ENCODE results near the gene TRIM73.
"Not testable (repeated sequence)": the region's sequence is repeated elsewhere in the genome, so short reads cannot be mapped to it uniquely, and the experiment has no call there.

TRIM73 gene

DNA sequence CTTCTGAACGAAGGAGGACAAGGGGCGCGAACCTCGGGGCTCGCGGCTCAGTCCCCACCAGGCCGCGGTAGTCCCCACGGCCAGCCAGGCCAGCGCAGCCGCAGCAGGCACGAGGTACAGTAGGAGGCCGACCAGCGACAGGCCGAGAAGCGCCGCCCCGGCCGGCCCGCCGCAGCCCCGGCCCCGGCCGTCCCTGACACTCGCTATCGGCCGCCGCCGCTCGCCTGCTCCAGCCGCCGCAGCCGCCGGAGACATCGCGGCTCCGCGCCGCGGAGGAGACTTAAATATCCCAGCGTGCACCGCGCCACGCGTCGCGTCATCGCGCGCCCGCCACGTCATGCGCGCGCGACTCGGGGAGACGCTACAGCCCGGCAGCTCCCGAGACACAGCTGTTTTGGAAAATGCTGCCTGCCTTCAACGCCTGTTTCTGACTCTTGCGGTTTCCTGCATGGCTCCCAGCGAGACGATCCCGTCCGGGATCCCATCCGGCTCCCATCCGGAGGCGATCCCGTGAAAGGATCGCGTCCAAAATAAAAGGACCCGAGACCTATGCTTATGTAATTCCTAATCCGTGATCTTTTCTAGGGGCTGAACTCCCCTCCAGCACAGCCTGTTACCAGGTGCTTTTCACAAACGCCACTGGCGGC lies 47.2 kb downstream of the TRIM73 start:
- H3K9me3 ChIP-seq (ENCODE audit: control insufficient read depth in 2 of 2, low read length in 2 of 2); H3K27me3 ChIP-seq (ENCODE audit: control insufficient read depth in 2 of 2, insufficient read depth in 2 of 2, low read length in 2 of 2); H3K4me1 ChIP-seq (ENCODE audit: control insufficient read depth in 2 of 2, insufficient read depth in 2 of 2, low read length in 2 of 2): not testable (repeated sequence)
- peak overlapping the region; percentile 68 to 69 for H3K4me3 ChIP-seq (ENCODE audit: low read length in 2 of 2)
- peaks cover 15 to 20% of the 10 kb centered on the region in 2 donors for H3K36me3 ChIP-seq (ENCODE audit: control insufficient read depth in 2 of 2, insufficient read depth in 2 of 2, low read length in 2 of 2)
- peak overlapping the region; percentile 58 to 64 for H3K27ac ChIP-seq (ENCODE audit: low read depth in 2 of 2, low read length in 2 of 2)
- peak overlapping the region; percentile 59 to 68 for H3K9ac ChIP-seq (ENCODE audit: low read depth in 1 of 2, low read length in 2 of 2)

DNA sequence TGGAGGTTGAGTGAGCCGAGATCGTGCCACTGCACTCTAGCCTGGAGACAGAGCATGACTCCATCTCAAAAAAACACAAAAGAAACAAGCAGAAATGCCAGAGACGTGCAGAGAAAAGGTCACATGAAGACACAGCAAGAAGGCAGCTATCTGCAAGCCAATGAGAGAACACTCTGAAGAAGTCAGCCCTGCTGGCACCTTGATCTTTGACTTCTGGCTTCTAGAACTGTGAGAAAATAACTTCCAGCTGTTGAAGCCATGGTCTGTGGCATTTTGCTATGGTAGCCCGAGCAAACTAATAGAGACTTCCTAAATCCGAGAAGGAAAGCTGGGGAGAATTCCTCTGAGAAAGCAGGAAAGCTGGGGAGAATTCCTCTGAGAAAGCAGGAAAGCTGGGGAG lies 54.5 kb downstream of the TRIM73 start:
- H3K27ac ChIP-seq (ENCODE audit: low read depth in 2 of 2, low read length in 2 of 2); H3K9ac ChIP-seq (ENCODE audit: low read depth in 1 of 2, low read length in 2 of 2); H3K27me3 ChIP-seq (ENCODE audit: control insufficient read depth in 2 of 2, insufficient read depth in 2 of 2, low read length in 2 of 2); H3K4me1 ChIP-seq (ENCODE audit: control insufficient read depth in 2 of 2, insufficient read depth in 2 of 2, low read length in 2 of 2); H3K36me3 ChIP-seq (ENCODE audit: control insufficient read depth in 2 of 2, insufficient read depth in 2 of 2, low read length in 2 of 2); H3K4me3 ChIP-seq (ENCODE audit: low read length in 2 of 2); H3K9me3 ChIP-seq (ENCODE audit: control insufficient read depth in 2 of 2, low read length in 2 of 2): not testable (repeated sequence)

DNA sequence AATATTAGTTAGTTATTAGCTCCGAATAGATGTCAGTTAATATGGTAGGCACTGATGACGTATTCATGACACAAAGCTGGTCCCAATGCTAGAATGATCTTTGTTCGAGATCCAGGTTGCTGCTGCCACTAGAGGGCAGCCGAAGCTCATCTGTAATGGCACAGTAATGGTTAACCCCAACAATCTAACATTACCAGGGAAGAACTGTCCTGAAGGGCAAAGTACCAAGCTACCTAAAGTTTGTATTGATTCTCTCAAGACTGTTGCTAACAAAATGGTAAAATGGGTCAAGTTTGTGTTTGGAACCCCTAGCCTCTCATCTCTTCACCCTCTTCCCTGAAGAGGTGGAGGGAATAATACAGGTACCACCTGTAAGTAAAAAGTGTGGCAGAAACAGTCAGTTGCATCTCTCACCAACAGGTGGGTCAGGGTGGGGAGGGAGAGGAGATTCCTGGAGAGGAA lies 57.1 kb downstream of the TRIM73 start:
- not testable (repeated sequence) for H3K27me3 ChIP-seq (ENCODE audit: control insufficient read depth in 2 of 2, insufficient read depth in 2 of 2, low read length in 2 of 2); H3K4me1 ChIP-seq (ENCODE audit: control insufficient read depth in 2 of 2, insufficient read depth in 2 of 2, low read length in 2 of 2); H3K4me3 ChIP-seq (ENCODE audit: low read length in 2 of 2); H3K9ac ChIP-seq (ENCODE audit: low read depth in 1 of 2, low read length in 2 of 2); H3K36me3 ChIP-seq (ENCODE audit: control insufficient read depth in 2 of 2, insufficient read depth in 2 of 2, low read length in 2 of 2); H3K27ac ChIP-seq (ENCODE audit: low read depth in 2 of 2, low read length in 2 of 2); H3K9me3 ChIP-seq (ENCODE audit: control insufficient read depth in 2 of 2, low read length in 2 of 2)
